Stimulated activated CD8-positive, alpha-beta memory T cell treated with anti-CD3 and anti-CD28 coated beads, Interleukin-12 subunit alpha, Interleukin-12 subunit beta, amount 100 ng/mL, for 4 hours (primary cell): Measurements from ENCODE around the gene MVB12A.

Experiments
- DNase-seq: peaks from one replicate; pipeline ENCODE4 v3.0.0-alpha.2; 2020; ENCODE audit warnings: low read depth

MVB12A gene

DNA sequence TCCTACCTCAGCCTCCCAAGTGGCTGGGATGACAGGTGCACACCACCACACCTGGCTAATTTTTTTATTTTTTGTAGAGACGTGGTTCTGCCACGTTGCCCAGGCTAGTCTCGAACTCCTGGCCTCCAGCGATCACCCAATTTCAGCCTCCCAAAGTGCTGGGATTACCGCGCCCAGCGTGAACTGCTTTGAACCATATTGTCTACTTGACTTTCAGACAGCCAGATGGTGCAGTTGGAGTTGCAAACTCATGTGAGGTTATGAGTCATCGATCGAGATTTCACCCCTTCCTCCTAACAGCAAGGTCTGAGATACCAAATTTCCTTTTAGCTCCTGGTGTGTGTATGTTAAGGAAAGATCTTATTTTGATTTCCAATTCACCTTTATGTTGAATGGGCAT lies 53.2 kb downstream of the MVB12A start:
- no peak for DNase-seq
